ENCODE measurements around the gene MSRB1.

DNA sequence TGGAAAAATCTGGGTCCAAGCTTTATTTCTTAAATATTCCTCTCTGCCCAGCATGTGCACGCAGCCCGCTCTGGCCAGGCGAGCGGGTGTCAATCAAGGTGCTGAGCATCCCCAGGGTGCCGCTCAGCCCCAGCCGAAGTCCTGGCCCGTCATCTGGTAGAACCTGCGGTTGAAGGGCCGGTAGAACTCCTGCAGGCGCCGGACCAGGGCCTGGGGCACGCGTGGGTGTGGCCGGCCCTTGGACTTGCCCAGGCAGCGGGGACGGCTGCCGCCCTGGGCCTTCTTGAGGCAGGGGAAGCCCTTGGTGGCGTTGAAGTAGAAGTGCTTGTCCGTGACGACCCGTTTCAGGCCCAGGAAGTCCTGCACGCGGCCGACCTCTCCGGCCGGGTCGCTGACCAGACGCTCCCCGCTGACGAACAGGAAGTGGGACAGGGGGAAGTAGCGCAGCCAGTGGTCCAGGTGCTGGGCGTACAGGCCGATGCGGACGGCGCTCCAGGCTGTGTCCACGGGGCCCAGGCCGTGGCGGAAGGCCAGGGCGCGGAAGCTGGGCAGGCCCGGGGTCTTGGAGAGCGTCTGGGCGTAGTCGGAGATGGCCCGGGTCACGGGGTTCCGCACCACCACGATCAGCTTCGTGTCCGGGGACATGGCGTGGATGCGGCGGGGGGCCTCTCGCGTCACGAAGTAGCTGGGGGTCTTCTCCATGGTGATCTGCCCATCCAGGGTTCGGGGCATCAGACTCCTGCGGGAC, 31.4 kb downstream of the MSRB1 start:
- no peak for TF ChIP-seq CTCF (IDR thresholded peaks at IDR 0.05; ENCODE audit: insufficient read depth, low read length, poor library complexity, severe bottlenecking)
- no peak for TF ChIP-seq EZH2phosphoT487 (conservative IDR thresholded peaks at IDR 0.05; ENCODE audit: low read length)
